H9 (cell line): ENCODE measurements around the gene CD300H. TPM values are rescaled to one million over a fixed set of nuclear protein-coding genes. Genes with fewer than 3 reads are reported as not detected.

Experiments
- DNase-seq: peaks from one replicate; pipeline ENCODE4 v3.0.0-alpha.2; 2017
- H2AFZ ChIP-seq: one replicate; pipeline ENCODE4 v1.6.1; 2013; ENCODE audit warnings: mild to moderate bottlenecking, low read length, control low read depth, moderate library complexity
- H2AK5ac ChIP-seq: 2 replicates; pipeline ENCODE4 v1.6.1; 2013; ENCODE audit warnings: low read length, control low read depth, mixed read lengths; ENCODE audit not compliant: insufficient read length
- H2BK120ac ChIP-seq: one replicate; pipeline ENCODE4 v1.6.1; 2013; ENCODE audit warnings: low read depth, mild to moderate bottlenecking, low read length, control low read depth, inconsistent platforms; ENCODE audit not compliant: poor library complexity, severe bottlenecking
- H2BK12ac ChIP-seq: 2 replicates; pipeline ENCODE4 v1.6.1; 2013; ENCODE audit warnings: low read length, control low read depth, mixed read lengths, low read depth; ENCODE audit not compliant: insufficient read length
- H2BK15ac ChIP-seq: 2 replicates; pipeline ENCODE4 v1.6.1; 2013; ENCODE audit warnings: low read depth, low read length, control low read depth
- H2BK20ac ChIP-seq: one replicate; pipeline ENCODE4 v1.6.1; 2013; ENCODE audit warnings: low read depth, mild to moderate bottlenecking, low read length, control low read depth, inconsistent platforms; ENCODE audit not compliant: poor library complexity, severe bottlenecking
- H2BK5ac ChIP-seq: 2 replicates; pipeline ENCODE4 v1.6.1; 2013; ENCODE audit warnings: low read length, control low read depth, mixed read lengths; ENCODE audit not compliant: insufficient read length
- H3K14ac ChIP-seq: 2 replicates; pipeline ENCODE4 v1.6.1; 2013; ENCODE audit warnings: low read length, control low read depth; ENCODE audit not compliant: insufficient read depth
- H3K18ac ChIP-seq: 2 replicates; pipeline ENCODE4 v1.6.1; 2013; ENCODE audit warnings: low read depth, mild to moderate bottlenecking, mixed read lengths, low read length, control low read depth; ENCODE audit not compliant: insufficient read length
- H3K23ac ChIP-seq: 2 replicates; pipeline ENCODE4 v1.6.1; 2013; ENCODE audit warnings: low read length, control low read depth, mixed read lengths, low read depth; ENCODE audit not compliant: insufficient read length
- H3K23me2 ChIP-seq: 2 replicates; pipeline ENCODE4 v1.6.1; 2013; ENCODE audit warnings: low read depth, mild to moderate bottlenecking, mixed read lengths, low read length, control low read depth; ENCODE audit not compliant: insufficient read length, poor library complexity, severe bottlenecking
- H3K27ac ChIP-seq: 2 replicates; pipeline ENCODE4 v1.5.1; 2013; ENCODE audit warnings: low read length, control low read depth, mixed read lengths, low read depth; ENCODE audit not compliant: insufficient read length
- H3K27me3 ChIP-seq: 2 replicates; pipeline ENCODE4 v1.6.1; 2013; ENCODE audit warnings: low read length, control low read depth, inconsistent platforms; ENCODE audit not compliant: insufficient read depth
- H3K4ac ChIP-seq: 2 replicates; pipeline ENCODE4 v1.6.1; 2013; ENCODE audit warnings: low read depth, mild to moderate bottlenecking, control low read depth, inconsistent platforms, low read length, moderate library complexity
- H3K4me1 ChIP-seq: 2 replicates; pipeline ENCODE4 v1.6.1; 2013; ENCODE audit warnings: low read length, control low read depth, inconsistent platforms; ENCODE audit not compliant: insufficient read depth
- H3K4me2 ChIP-seq: 2 replicates; pipeline ENCODE4 v1.6.1; 2013; ENCODE audit warnings: low read length, control low read depth, mixed read lengths; ENCODE audit not compliant: insufficient read length, insufficient read depth
- H3K56ac ChIP-seq: 2 replicates; pipeline ENCODE4 v1.6.1; 2013; ENCODE audit warnings: low read depth, mild to moderate bottlenecking, mixed read lengths, low read length, control low read depth; ENCODE audit not compliant: insufficient read length
- H3K79me1 ChIP-seq: 2 replicates; pipeline ENCODE4 v1.6.1; 2013; ENCODE audit warnings: low read depth, mild to moderate bottlenecking, moderate library complexity, low read length, control low read depth, inconsistent platforms; ENCODE audit not compliant: insufficient read depth, poor library complexity, severe bottlenecking
- H3K79me2 ChIP-seq: 2 replicates; pipeline ENCODE4 v1.6.1; 2013; ENCODE audit warnings: low read length, control low read depth, inconsistent platforms; ENCODE audit not compliant: insufficient read depth
- H3K9ac ChIP-seq: 2 replicates; pipeline ENCODE4 v1.6.1; 2013; ENCODE audit warnings: low read length, control low read depth, mixed read lengths; ENCODE audit not compliant: insufficient read length; ENCODE audit errors: extremely low read depth
- H3K9me3 ChIP-seq: one replicate; pipeline ENCODE4 v1.6.1; 2013; ENCODE audit warnings: low read depth, low read length, inconsistent platforms; ENCODE audit not compliant: control insufficient read depth
- H3T11ph ChIP-seq: one replicate; pipeline ENCODE4 v1.6.1; 2013; ENCODE audit warnings: mild to moderate bottlenecking, low read length, control low read depth, inconsistent platforms
- H4K20me1 ChIP-seq: one replicate; pipeline ENCODE4 v1.6.1; 2013; ENCODE audit not compliant: control insufficient read depth, insufficient read length, insufficient read depth
- H4K5ac ChIP-seq: 2 replicates; pipeline ENCODE4 v1.6.1; 2013; ENCODE audit warnings: low read depth, mild to moderate bottlenecking, mixed read lengths, low read length, control low read depth; ENCODE audit not compliant: insufficient read length
- H4K8ac ChIP-seq: replicated peaks from 2 replicates; pipeline ENCODE4 v1.6.1; 2013; ENCODE audit warnings: low read length, control low read depth, mixed read lengths, low read depth; ENCODE audit not compliant: insufficient read length
- H4K91ac ChIP-seq: 2 replicates; pipeline ENCODE4 v1.6.1; 2013; ENCODE audit warnings: low read depth, mild to moderate bottlenecking, moderate library complexity, mixed read lengths, low read length, control low read depth; ENCODE audit not compliant: insufficient read length
- H3K27ac Mint-ChIP-seq, 3 experiments: 2 replicates in 2 of 3; 3 replicates in 1 of 3; pipeline ENCODE4 v1.8.0; 2020 to 2021; ENCODE audit warnings: mixed read lengths in 3 of 3, mild to moderate bottlenecking in 1 of 3, moderate library complexity in 1 of 3
- H3K27me3 Mint-ChIP-seq: 2 replicates; pipeline ENCODE4 v1.8.0; 2021; ENCODE audit warnings: low read depth, mild to moderate bottlenecking, moderate library complexity, mixed read lengths
- H3K36me3 Mint-ChIP-seq, 3 experiments: 2 replicates in 2 of 3; 3 replicates in 1 of 3; pipeline ENCODE4 v1.8.0; 2020 to 2021; ENCODE audit warnings: low read depth in 3 of 3, mixed read lengths in 3 of 3; ENCODE audit not compliant: insufficient read depth in 1 of 3
- H3K4me1 Mint-ChIP-seq, 2 experiments: 2 replicates each; pipeline ENCODE4 v1.8.0; 2020; ENCODE audit warnings: mixed read lengths in 2 of 2
- H3K4me3 Mint-ChIP-seq, 2 experiments: 2 replicates in 1 of 2; 3 replicates in 1 of 2; pipeline ENCODE4 v1.8.0; 2020 to 2021; ENCODE audit warnings: mild to moderate bottlenecking in 2 of 2, mixed read lengths in 2 of 2, moderate library complexity in 1 of 2
- H3K9me3 Mint-ChIP-seq, 2 experiments: 2 replicates in 1 of 2; 3 replicates in 1 of 2; pipeline ENCODE4 v1.8.0; 2020; ENCODE audit warnings: mild to moderate bottlenecking in 2 of 2, mixed read lengths in 2 of 2, moderate library complexity in 1 of 2
- WGBS: extraction: QIAGEN DNeasy Blood & Tissue Kit; methylation state at CpG from one replicate; pipeline ENCODE4 v1.1.7; 2013; ENCODE audit warnings: missing lambda C conversion rate, low lambda C conversion rate, mixed read lengths; ENCODE audit not compliant: insufficient read length; ENCODE audit errors: extremely low coverage; 5-methylcytosine and 5-hydroxymethylcytosine counted together
- total RNA-seq: library from RNA; stranded (reverse); gene quantifications from 2 replicates; pipeline ENCODE4 v1.2.1, GENCODE V29; 2021
- TF ChIP-seq, protein P1 (sequence below): fragments of 200-600 bp; sonication (generic); conservative IDR thresholded peaks from 3 replicates; pipeline ENCODE4 v1.8.0; 2021; ENCODE audit warnings: antibody characterized with exemption, mild to moderate bottlenecking

CD300H gene
- total RNA-seq, 1 experiment from 2014 or later: not detected

DNA sequence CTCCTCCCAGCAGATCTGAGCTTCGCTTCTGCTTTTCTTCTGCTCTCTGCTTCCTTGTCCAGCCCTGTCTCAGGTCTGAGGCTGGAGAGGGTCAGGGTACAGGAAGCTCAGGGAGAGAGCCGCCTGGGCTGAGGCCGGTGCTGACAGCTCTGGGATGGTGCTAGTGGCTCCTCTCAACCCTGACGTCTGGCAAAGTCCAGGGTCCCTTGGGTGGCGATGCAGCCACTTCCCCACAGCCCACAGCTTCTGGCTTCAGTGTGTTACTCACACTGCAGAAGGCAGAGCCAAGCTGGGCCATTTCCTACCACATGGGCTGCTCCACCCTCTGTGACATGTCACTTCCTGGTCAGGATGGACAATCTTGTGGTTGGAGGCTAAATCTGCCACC, 21.5 kb downstream of the CD300H start, which contains the start of gene CD300C:
CD300C (minus strand) TSS at position 273 of the 388 bp plus-strand sequence. CDS start 333 bp downstream, outside the sequence.
- Histone ChIP-seq H3K79me2 (no peaks in the 10 kb centered on the region), H2AFZ (no peak within 1 kb of the TSS), H4K8ac (no peak within 1 kb of the TSS), H3T11ph (no peak within 1 kb of the TSS), H3K9ac (no peak within 1 kb of the TSS), H3K4me2 (no peak within 1 kb of the TSS), H3K4me1 (no peaks in the 10 kb centered on the region), H3K56ac (no peak within 1 kb of the TSS), H2BK120ac (no peak within 1 kb of the TSS), H3K27ac (no peak within 1 kb of the TSS), H3K23ac (no peak within 1 kb of the TSS), H3K27me3 (no peaks in the 10 kb centered on the region), H3K18ac (peak within 1 kb of the TSS; percentile 73), H4K20me1 (no peaks in the 10 kb centered on the region), H2BK12ac (no peak within 1 kb of the TSS), H3K9me3 (no peaks in the 10 kb centered on the region), H2BK15ac (no peak within 1 kb of the TSS), H4K5ac (no peak within 1 kb of the TSS), H2BK5ac (no peak within 1 kb of the TSS), H3K79me1 (no peaks in the 10 kb centered on the region), H2AK5ac (no peak within 1 kb of the TSS), H2BK20ac (no peak within 1 kb of the TSS), H3K14ac (no peak within 1 kb of the TSS; the same call in 1 of the 2 replicates), H3K4ac (no peak within 1 kb of the TSS), H3K23me2 (no peaks in the 10 kb centered on the region), H4K91ac (no peak within 1 kb of the TSS)
- no CpG with 5 or more reads among the region's 5 CpGs for WGBS
- no peaks in the 10 kb centered on the region for H3K36me3 Mint-ChIP-seq
- H3K9me3 Mint-ChIP-seq: peaks cover 0 to 2% of the 10 kb centered on the region in 2 experiments; a peak in 1 of 5 replicates
- peak within 1 kb of the TSS in 1 of 3 experiments; percentile 88; a peak in 2 of 7 replicates for H3K27ac Mint-ChIP-seq
- no peak for DNase-seq
- no peaks in the 10 kb centered on the region for H3K4me1 Mint-ChIP-seq
- H3K4me3 Mint-ChIP-seq: no peak within 1 kb of the TSS
- TF ChIP-seq, protein P1, sequence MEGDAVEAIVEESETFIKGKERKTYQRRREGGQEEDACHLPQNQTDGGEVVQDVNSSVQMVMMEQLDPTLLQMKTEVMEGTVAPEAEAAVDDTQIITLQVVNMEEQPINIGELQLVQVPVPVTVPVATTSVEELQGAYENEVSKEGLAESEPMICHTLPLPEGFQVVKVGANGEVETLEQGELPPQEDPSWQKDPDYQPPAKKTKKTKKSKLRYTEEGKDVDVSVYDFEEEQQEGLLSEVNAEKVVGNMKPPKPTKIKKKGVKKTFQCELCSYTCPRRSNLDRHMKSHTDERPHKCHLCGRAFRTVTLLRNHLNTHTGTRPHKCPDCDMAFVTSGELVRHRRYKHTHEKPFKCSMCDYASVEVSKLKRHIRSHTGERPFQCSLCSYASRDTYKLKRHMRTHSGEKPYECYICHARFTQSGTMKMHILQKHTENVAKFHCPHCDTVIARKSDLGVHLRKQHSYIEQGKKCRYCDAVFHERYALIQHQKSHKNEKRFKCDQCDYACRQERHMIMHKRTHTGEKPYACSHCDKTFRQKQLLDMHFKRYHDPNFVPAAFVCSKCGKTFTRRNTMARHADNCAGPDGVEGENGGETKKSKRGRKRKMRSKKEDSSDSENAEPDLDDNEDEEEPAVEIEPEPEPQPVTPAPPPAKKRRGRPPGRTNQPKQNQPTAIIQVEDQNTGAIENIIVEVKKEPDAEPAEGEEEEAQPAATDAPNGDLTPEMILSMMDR: no peak
- peaks cover 17% of the 10 kb centered on the region for H3K27me3 Mint-ChIP-seq
